ENCODE results near the gene PHF23.

The PHF23 gene

GRCh38 chr17:7196651-7197401 is 42.4 kb downstream of the PHF23 start:
- DNase-seq, result no peak

GRCh38 chr17:7195971-7196370 is 43.3 kb downstream of the PHF23 start:
- DNase-seq, result no peak

- DNase-seq, result no peak
Observed at GRCh38 chr17:7192271-7192937, 46.9 kb downstream of the PHF23 start.

GRCh38 chr17:7191571-7192270 is 47.5 kb downstream of the PHF23 start:
- no peak for DNase-seq

- DNase-seq, result no peak
Observed at GRCh38 chr17:7191069-7191468, 48.2 kb downstream of the PHF23 start.

GRCh38 chr17:7190276-7190917 is 48.9 kb downstream of the PHF23 start:
- DNase-seq, result no peak

- DNase-seq, result no peak
Observed at GRCh38 chr17:7186241-7186640, 53.0 kb downstream of the PHF23 start.

Measured in NCI-H1436 (cell line).